Natural killer cell (primary cell): Measurements from ENCODE around the gene SMARCA4. TPM values are rescaled to one million over a fixed set of nuclear protein-coding genes. Genes with fewer than 3 reads are reported as not detected.

Source experiments
- ATAC-seq, 3 donors: fragments of 150-1000 bp in 2 of 3; fragments of 200-7000 bp in 1 of 3; cut with Tn5 transposase; 1 replicate in 1 of 3; 2 replicates in 2 of 3; pipeline ENCODE4 v1.10.0; 2021; ENCODE audit warnings: mild to moderate bottlenecking in 2 of 3, moderate library complexity in 2 of 3
- DNase-seq, 2 donors: peaks; one replicate each; pipeline versions ENCODE4 v3.0.0 to v3.0.0-alpha.2; 2013 to 2021; ENCODE audit warnings: mixed read lengths in 1 of 2
- H3K27ac ChIP-seq: one replicate; pipeline ENCODE4 v1.5.1; 2013; ENCODE audit warnings: mild to moderate bottlenecking, low read length
- H3K27me3 ChIP-seq: one replicate; pipeline ENCODE4 v1.6.1; 2013; ENCODE audit warnings: low read length; ENCODE audit not compliant: control insufficient read depth, insufficient read depth
- H3K36me3 ChIP-seq: one replicate; pipeline ENCODE4 v1.6.1; 2013; ENCODE audit warnings: low read length; ENCODE audit not compliant: control insufficient read depth, insufficient read depth
- H3K4me1 ChIP-seq: one replicate; pipeline ENCODE4 v1.6.1; 2013; ENCODE audit warnings: low read length; ENCODE audit not compliant: control insufficient read depth, insufficient read depth
- H3K4me3 ChIP-seq: one replicate; pipeline ENCODE4 v1.5.1; 2013; ENCODE audit warnings: low read length
- H3K9me3 ChIP-seq: one replicate; pipeline ENCODE4 v1.6.1; 2013; ENCODE audit warnings: low read length; ENCODE audit not compliant: control insufficient read depth, insufficient read depth
- H3K27ac Mint-ChIP-seq, 2 donors: one replicate each; pipeline ENCODE4 v1.8.0; 2022; ENCODE audit warnings: mild to moderate bottlenecking in 2 of 2, mixed read lengths in 2 of 2, moderate library complexity in 1 of 2
- H3K27me3 Mint-ChIP-seq, 2 donors: one replicate each; pipeline ENCODE4 v1.8.0; 2022; ENCODE audit warnings: low read depth in 2 of 2, mixed read lengths in 2 of 2
- H3K36me3 Mint-ChIP-seq: one replicate; pipeline ENCODE4 v1.8.0; 2022; ENCODE audit warnings: mixed read lengths
- H3K4me1 Mint-ChIP-seq, 2 donors: one replicate each; pipeline ENCODE4 v1.8.0; 2022; ENCODE audit warnings: mixed read lengths in 2 of 2
- H3K4me3 Mint-ChIP-seq: one replicate; pipeline ENCODE4 v1.8.0; 2022; ENCODE audit warnings: mild to moderate bottlenecking, moderate library complexity, mixed read lengths
- H3K9me3 Mint-ChIP-seq, 2 donors: one replicate each; pipeline ENCODE4 v1.8.0; 2022; ENCODE audit warnings: mixed read lengths in 2 of 2
- WGBS: methylation state at CpG from one replicate; pipeline ENCODE4 v1.1.7; 2013; ENCODE audit warnings: missing lambda C conversion rate; ENCODE audit not compliant: insufficient coverage; 5-methylcytosine and 5-hydroxymethylcytosine counted together
- intact Hi-C: fragments of 100-400 bp; cut with micrococcal nuclease; formaldehyde crosslinking; loops from one replicate; pipeline ENCODE4 v1.14.2; 2022
- total RNA-seq, 4 donors: library from RNA; stranded (reverse); fragments of 120-200 nt in 1 of 4; gene quantifications; one replicate each; pipeline versions ENCODE4 v1.2.3 to v1.2.4, GENCODE V29; 2013 to 2022
- TF ChIP-seq, protein P1 (sequence below): fragments of 200-600 bp; IDR thresholded peaks from one replicate; pipeline ENCODE4 v1.8.0; 2022; ENCODE audit warnings: antibody characterized with exemption

The SMARCA4 gene
- total RNA-seq, 3 donors from 2014 or later (not counting 1 experiment from before 2014, with no cell fraction given), result 85.4 to 96.1 (median 93.6) TPM

DNA sequence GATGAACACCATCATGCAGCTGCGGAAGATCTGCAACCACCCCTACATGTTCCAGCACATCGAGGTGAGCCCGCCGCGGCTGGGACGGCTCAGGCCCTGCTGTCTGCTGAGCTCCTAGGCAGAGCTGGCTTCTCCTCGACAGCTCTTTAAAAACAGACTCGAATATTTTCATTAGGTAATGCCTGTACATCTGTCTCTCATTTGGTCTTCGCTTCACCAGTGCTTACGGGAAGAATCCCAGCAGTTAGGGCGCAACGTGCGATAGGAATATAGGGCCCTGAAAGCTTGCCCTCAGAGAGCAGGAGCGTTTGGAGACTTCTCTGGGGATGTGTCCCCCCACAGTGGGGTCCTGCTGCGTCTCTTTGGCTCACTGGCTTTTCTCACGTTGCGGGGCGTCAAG is 64.6 kb downstream of the SMARCA4 start:
- Mint-ChIP-seq H3K9me3 (no peaks in the 10 kb centered on the region), H3K36me3 (no peaks in the 10 kb centered on the region)
- peaks cover 74% of the 10 kb centered on the region for H3K36me3 ChIP-seq

DNA sequence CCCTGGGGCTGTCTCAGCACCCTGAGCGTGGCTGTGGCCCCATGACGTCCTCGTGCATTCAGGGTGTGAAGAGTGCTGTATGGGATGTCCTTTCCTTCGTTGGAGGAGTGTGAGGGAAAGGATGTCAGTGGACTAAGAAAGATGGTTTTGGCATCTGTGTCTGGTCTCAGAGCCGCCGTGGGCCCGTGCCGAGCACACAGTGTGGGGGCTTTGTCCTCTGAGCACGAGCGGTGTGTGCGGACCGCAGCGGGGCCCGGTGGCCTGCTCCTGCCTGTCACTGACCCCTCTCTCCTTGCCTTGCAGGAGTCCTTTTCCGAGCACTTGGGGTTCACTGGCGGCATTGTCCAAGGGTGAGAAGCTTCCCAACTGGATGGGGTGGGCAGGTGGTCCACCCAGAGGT is 65.2 kb downstream of the SMARCA4 start:
- no peaks in the 10 kb centered on the region for H3K9me3 Mint-ChIP-seq
- no peaks in the 10 kb centered on the region for H3K36me3 Mint-ChIP-seq
- H3K4me3 ChIP-seq, result no peak overlapping the region
- no peaks in the 10 kb centered on the region for H3K27me3 Mint-ChIP-seq
- H3K4me3 Mint-ChIP-seq, result no peak overlapping the region
- no peak overlapping the region for H3K27ac Mint-ChIP-seq
- no peaks in the 10 kb centered on the region for H3K27me3 ChIP-seq
- peaks cover 75% of the 10 kb centered on the region for H3K36me3 ChIP-seq
- no peak overlapping the region for H3K27ac ChIP-seq
- intact Hi-C loops, result no loop called here
- no peaks in the 10 kb centered on the region for H3K4me1 Mint-ChIP-seq
- DNase-seq (no peak), ATAC-seq (no peak)
- 96% methylated on average over 16 of the region's 16 CpGs for WGBS
- TF ChIP-seq, protein P1, sequence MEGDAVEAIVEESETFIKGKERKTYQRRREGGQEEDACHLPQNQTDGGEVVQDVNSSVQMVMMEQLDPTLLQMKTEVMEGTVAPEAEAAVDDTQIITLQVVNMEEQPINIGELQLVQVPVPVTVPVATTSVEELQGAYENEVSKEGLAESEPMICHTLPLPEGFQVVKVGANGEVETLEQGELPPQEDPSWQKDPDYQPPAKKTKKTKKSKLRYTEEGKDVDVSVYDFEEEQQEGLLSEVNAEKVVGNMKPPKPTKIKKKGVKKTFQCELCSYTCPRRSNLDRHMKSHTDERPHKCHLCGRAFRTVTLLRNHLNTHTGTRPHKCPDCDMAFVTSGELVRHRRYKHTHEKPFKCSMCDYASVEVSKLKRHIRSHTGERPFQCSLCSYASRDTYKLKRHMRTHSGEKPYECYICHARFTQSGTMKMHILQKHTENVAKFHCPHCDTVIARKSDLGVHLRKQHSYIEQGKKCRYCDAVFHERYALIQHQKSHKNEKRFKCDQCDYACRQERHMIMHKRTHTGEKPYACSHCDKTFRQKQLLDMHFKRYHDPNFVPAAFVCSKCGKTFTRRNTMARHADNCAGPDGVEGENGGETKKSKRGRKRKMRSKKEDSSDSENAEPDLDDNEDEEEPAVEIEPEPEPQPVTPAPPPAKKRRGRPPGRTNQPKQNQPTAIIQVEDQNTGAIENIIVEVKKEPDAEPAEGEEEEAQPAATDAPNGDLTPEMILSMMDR, result no peak
- peaks cover 3% of the 10 kb centered on the region for H3K4me1 ChIP-seq
- no peaks in the 10 kb centered on the region for H3K9me3 ChIP-seq

More for the DNA sequence above, 64.6 kb downstream of the SMARCA4 start:
- H3K4me3 Mint-ChIP-seq, result no peak overlapping the region
- DNase-seq (no peak), ATAC-seq (no peak)
- WGBS, result 97% methylated on average over 18 of the region's 18 CpGs
- no peaks in the 10 kb centered on the region for H3K9me3 ChIP-seq
- no peaks in the 10 kb centered on the region for H3K4me1 ChIP-seq
- H3K27me3 ChIP-seq, result no peaks in the 10 kb centered on the region
- H3K27ac ChIP-seq, result no peak overlapping the region
- TF ChIP-seq, protein P1, result no peak
- intact Hi-C loops, result no loop called here
- H3K27ac Mint-ChIP-seq, result no peak overlapping the region
- no peaks in the 10 kb centered on the region for H3K27me3 Mint-ChIP-seq
- H3K4me1 Mint-ChIP-seq, result no peaks in the 10 kb centered on the region
- no peak overlapping the region for H3K4me3 ChIP-seq

DNA sequence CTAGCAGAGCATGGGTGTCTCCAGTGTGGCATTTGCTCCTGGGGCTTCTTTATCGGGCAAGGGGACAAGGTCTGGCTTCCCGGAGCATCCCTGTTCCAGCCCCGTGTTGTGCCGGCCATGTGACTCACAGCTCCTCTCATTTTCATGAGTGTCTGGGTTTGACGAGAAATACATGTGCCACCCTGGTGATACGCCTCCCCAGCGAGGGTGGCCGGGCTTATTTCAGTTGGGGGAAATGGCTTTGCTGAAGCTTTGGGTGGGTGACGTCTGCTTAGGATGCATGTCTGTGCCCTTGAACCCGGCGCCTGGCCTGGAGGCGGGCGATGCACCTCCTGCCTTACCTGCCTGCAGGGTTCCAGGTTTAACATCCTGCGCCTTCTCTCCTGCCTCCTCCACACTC is 66.6 kb downstream of the SMARCA4 start:
- H3K9me3 Mint-ChIP-seq, result no peaks in the 10 kb centered on the region
- no peaks in the 10 kb centered on the region for H3K27me3 Mint-ChIP-seq
- Histone ChIP-seq H3K27ac (no peak overlapping the region), H3K4me3 (no peak overlapping the region), H3K27me3 (no peaks in the 10 kb centered on the region), H3K9me3 (no peaks in the 10 kb centered on the region), H3K4me1 (peaks cover 6% of the 10 kb centered on the region), H3K36me3 (peaks cover 67% of the 10 kb centered on the region)
- H3K4me1 Mint-ChIP-seq, result peaks cover 10% of the 10 kb centered on the region in 2 donors
- intact Hi-C loops, result no loop called here
- H3K4me3 Mint-ChIP-seq, result no peak overlapping the region
- no peak for DNase-seq
- H3K27ac Mint-ChIP-seq, result no peak overlapping the region
- ATAC-seq, result no peak
- TF ChIP-seq, protein P1, result no peak
- H3K36me3 Mint-ChIP-seq, result no peaks in the 10 kb centered on the region
- WGBS, result 96% methylated on average over 14 of the region's 14 CpGs

DNA sequence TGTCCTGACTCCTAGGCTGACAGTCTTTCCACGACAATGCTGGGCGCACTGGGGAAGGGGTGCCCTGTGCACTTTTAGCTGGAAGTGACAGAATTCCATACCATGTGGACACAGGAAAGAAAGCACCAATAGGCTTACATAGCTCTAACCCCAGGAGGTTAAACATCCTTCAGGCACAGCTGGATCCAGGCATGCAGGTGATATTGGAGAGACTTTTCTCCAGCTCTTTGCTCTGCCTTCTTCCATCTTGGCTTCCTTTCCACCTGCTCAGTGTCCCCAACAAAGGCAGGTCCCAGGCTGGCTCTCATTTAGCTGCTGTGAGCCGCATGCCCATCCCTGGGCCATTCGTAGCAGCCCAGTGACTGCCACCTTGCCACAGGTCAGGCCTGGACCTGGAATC is 67.3 kb downstream of the SMARCA4 start:
- WGBS, result 98% methylated on average over 4 of the region's 4 CpGs
- H3K27ac ChIP-seq, result no peak overlapping the region
- H3K27me3 ChIP-seq, result no peaks in the 10 kb centered on the region
- H3K27ac Mint-ChIP-seq, result no peak overlapping the region
- peaks cover 60% of the 10 kb centered on the region for H3K36me3 ChIP-seq
- H3K4me3 ChIP-seq, result no peak overlapping the region
- no peaks in the 10 kb centered on the region for H3K9me3 Mint-ChIP-seq
- TF ChIP-seq, protein P1, result no peak
- H3K9me3 ChIP-seq, result no peaks in the 10 kb centered on the region
- intact Hi-C loops, result no loop called here
- no peak for DNase-seq
- H3K27me3 Mint-ChIP-seq, result no peaks in the 10 kb centered on the region
- no peak overlapping the region for H3K4me3 Mint-ChIP-seq
- no peaks in the 10 kb centered on the region for H3K36me3 Mint-ChIP-seq
- peaks cover 10% of the 10 kb centered on the region in 2 donors for H3K4me1 Mint-ChIP-seq
- ATAC-seq, result no peak
- peaks cover 13% of the 10 kb centered on the region for H3K4me1 ChIP-seq
